DND-41 (cell line): Measurements from ENCODE around the gene MAST4.

Source experiments
- EZH2 ChIP-seq: IDR thresholded peaks from 3 replicates; pipeline ENCODE4 v1.6.1; 2012; ENCODE audit warnings: borderline replicate concordance, low read depth, mild to moderate bottlenecking, moderate library complexity, low read length, inconsistent platforms; ENCODE audit not compliant: severe bottlenecking
- TF ChIP-seq, protein P1 (sequence below): IDR thresholded peaks from 2 replicates; pipeline ENCODE4 v1.5.1; 2012; ENCODE audit warnings: borderline replicate concordance, low read length, moderate library complexity, mild to moderate bottlenecking; ENCODE audit not compliant: poor library complexity, severe bottlenecking; ENCODE audit errors: extremely low read depth

DNA sequence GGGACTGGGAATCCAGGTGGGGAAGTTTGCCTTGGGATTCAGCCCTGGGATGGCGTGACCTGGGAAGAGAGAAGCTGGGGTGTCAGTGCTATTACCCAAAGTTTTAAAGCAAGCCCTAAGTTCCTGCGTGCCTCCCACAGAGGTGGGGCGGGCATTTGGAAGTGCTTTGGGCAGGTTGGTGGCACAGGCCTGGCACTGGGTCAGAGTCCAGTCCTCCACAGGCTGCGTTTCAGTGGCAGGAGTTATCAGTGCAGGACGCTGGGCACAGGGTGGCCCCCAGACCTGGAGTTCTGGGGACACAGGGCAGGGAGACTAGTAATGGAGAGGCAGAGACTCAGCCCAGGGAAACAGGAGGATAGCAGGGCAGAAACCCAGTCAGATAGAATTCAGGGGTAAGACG lies 147.2 kb downstream of the MAST4 start:
- TF ChIP-seq, protein P1, sequence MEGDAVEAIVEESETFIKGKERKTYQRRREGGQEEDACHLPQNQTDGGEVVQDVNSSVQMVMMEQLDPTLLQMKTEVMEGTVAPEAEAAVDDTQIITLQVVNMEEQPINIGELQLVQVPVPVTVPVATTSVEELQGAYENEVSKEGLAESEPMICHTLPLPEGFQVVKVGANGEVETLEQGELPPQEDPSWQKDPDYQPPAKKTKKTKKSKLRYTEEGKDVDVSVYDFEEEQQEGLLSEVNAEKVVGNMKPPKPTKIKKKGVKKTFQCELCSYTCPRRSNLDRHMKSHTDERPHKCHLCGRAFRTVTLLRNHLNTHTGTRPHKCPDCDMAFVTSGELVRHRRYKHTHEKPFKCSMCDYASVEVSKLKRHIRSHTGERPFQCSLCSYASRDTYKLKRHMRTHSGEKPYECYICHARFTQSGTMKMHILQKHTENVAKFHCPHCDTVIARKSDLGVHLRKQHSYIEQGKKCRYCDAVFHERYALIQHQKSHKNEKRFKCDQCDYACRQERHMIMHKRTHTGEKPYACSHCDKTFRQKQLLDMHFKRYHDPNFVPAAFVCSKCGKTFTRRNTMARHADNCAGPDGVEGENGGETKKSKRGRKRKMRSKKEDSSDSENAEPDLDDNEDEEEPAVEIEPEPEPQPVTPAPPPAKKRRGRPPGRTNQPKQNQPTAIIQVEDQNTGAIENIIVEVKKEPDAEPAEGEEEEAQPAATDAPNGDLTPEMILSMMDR = no peak
- no peak for TF ChIP-seq EZH2
